Sigmoid colon (tissue), 7 donors: ENCODE measurements around the gene MPV17. TPM values are rescaled to one million over a fixed set of nuclear protein-coding genes. Genes with fewer than 3 reads are reported as not detected.

ENCODE experiments used
- DNase-seq: peaks from one replicate; pipeline ENCODE4 v3.0.0-alpha.2; 2019
- H3K27ac ChIP-seq, 4 donors: fragments of 200-600 bp; sonication (generic); one replicate each; pipeline ENCODE4 v1.5.1; 2016 to 2019; ENCODE audit warnings: mild to moderate bottlenecking in 1 of 4
- H3K27me3 ChIP-seq, 3 donors: fragments of 200-600 bp; sonication (generic); one replicate each; pipeline ENCODE4 v1.5.1; 2019; ENCODE audit warnings: mild to moderate bottlenecking in 1 of 3
- H3K36me3 ChIP-seq, 4 donors: fragments of 200-600 bp; sonication (generic); one replicate each; pipeline ENCODE4 v1.5.1; 2016 to 2019
- H3K4me1 ChIP-seq, 4 donors: fragments of 200-600 bp; sonication (generic); one replicate each; pipeline ENCODE4 v1.5.1; 2017 to 2019
- H3K4me3 ChIP-seq, 4 donors: fragments of 200-600 bp; sonication (generic); one replicate each; pipeline ENCODE4 v1.5.1; 2017 to 2019; ENCODE audit warnings: mild to moderate bottlenecking in 2 of 4, moderate library complexity in 1 of 4
- H3K9me3 ChIP-seq, 4 donors: fragments of 200-600 bp in 3 of 4; sonication (generic) in 3 of 4; one replicate each; pipeline versions ENCODE4 v1.5.1 to v1.6.1; 2013 to 2019
- CTCF ChIP-seq, 4 experiments: fragments of 450-650 bp in 3 of 4; fragments of 200-600 bp in 1 of 4; IDR thresholded peaks; one replicate each; pipeline ENCODE4 v1.5.1; 2016 to 2019; ENCODE audit warnings: antibody characterized with exemption in 4 of 4, mild to moderate bottlenecking in 3 of 4, moderate library complexity in 2 of 4
- EP300 ChIP-seq, 4 donors: sonication (generic); formaldehyde crosslinking; IDR thresholded peaks; one replicate each; pipeline ENCODE4 v1.6.1; 2017; ENCODE audit warnings: antibody characterized with exemption in 4 of 4
- POLR2A ChIP-seq, 2 donors: fragments of 450-650 bp; IDR thresholded peaks; one replicate each; pipeline ENCODE4 v1.6.1; 2016; ENCODE audit warnings: antibody characterized with exemption in 2 of 2, mild to moderate bottlenecking in 2 of 2, moderate library complexity in 2 of 2
- POLR2AphosphoS5 ChIP-seq, 4 donors: sonication (generic); formaldehyde crosslinking; IDR thresholded peaks; one replicate each; pipeline ENCODE4 v1.6.1; 2017; ENCODE audit warnings: antibody characterized with exemption in 4 of 4
- WGBS, 2 donors: extraction: QIAGEN DNeasy Blood & Tissue Kit; methylation state at CpG; one replicate each; pipeline ENCODE4 v1.1.7; 2013; 5-methylcytosine and 5-hydroxymethylcytosine counted together
- intact Hi-C: fragments of 100-400 bp; cut with DNase I; formaldehyde crosslinking; loops from one replicate; pipeline ENCODE4 v1.15.1; 2023
- polyA plus RNA-seq, 3 donors: library from polyadenylated mRNA; stranded (reverse); fragments of 200-250 nt; gene quantifications; one replicate each; pipeline ENCODE4 v1.2.3, GENCODE V29; 2013
- total RNA-seq, 4 donors: library from RNA; depleted of rRNA; stranded (reverse); fragments of >200 nt; gene quantifications; one replicate each; pipeline ENCODE4 v1.1.0, GENCODE V29; 2016
- donor health status: healthy with polysubstance abuse.
- donor health status: Bipolar disorder and iron deficiency.
- donor health status: healthy.

Gene MPV17
- total and polyA plus RNA-seq, 7 donors, result 22.2 to 68.6 (median 59.9) TPM

- intact Hi-C loops, result no loop called here
- peaks cover 0 to 14% (median 12%) of the 10 kb centered on the region in 4 donors for H3K4me1 ChIP-seq
- TF ChIP-seq POLR2AphosphoS5 (IDR thresholded peaks at IDR 0.05) (no peak), EP300 (IDR thresholded peaks at IDR 0.05) (no peak), POLR2A (IDR thresholded peaks at IDR 0.05) (no peak), CTCF (IDR thresholded peaks at IDR 0.05) (no peak)
- no peaks in the 10 kb centered on the region for H3K9me3 ChIP-seq
- H3K36me3 ChIP-seq, result peaks cover 4 to 25% (median 12%) of the 10 kb centered on the region in 4 donors
- no peak overlapping the region for H3K27ac ChIP-seq
- DNase-seq, result no peak
- peaks cover 14 to 25% (median 19%) of the 10 kb centered on the region in 3 donors for H3K27me3 ChIP-seq
- H3K4me3 ChIP-seq, result no peak overlapping the region
- 94 to 98% methylated on average over 3 of the region's 3 CpGs for WGBS, 2 donors
Measured at GRCh38 chr2:27312152-27312551, 10.7 kb downstream of the MPV17 start.

GRCh38 chr2:27309651-27310050 lies 13.2 kb downstream of the MPV17 start:
- DNase-seq, result no peak
- Histone ChIP-seq H3K4me1 (peaks cover 0 to 24% (median 23%) of the 10 kb centered on the region in 4 donors), H3K36me3 (peaks cover 4 to 17% (median 12%) of the 10 kb centered on the region in 4 donors), H3K27me3 (peaks cover 28 to 50% (median 42%) of the 10 kb centered on the region in 3 donors), H3K4me3 (no peak overlapping the region), H3K27ac (no peak overlapping the region), H3K9me3 (no peaks in the 10 kb centered on the region)
- TF ChIP-seq CTCF (IDR thresholded peaks at IDR 0.05) (no peak), POLR2A (IDR thresholded peaks at IDR 0.05) (no peak), POLR2AphosphoS5 (IDR thresholded peaks at IDR 0.05) (no peak), EP300 (IDR thresholded peaks at IDR 0.05) (no peak)
- intact Hi-C loops, result no loop called here
- WGBS, 2 donors, result 90 to 97% methylated on average over 6 of the region's 6 CpGs

DNA sequence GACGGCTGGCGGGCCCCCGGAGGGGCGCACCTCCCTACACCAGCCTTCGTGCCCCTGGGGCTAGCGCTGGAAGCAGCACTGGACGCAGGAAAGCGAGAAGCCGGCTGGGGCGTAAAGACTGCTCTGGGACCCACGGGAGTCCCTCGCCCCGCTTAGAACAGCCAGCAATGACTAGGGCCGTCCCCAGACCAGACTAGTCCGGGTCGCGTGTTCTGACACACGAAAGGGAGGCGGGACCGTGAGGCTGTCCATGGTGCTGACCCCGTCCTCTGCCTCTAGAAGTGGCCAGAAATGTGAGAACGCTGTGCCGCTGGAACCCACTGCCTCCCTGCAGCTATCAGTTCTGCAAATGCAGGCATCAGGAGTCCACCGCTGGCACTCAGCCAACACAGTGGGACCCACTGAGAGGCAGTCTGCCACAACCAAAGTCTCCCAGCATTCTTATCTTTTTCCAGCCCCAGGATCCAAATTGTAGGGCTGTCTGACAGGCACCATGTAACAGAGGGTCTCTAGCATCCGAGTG lies 14.5 kb downstream of the MPV17 start, which contains the start of gene UCN:
TSS of gene UCN (minus strand) at position 87 of the 523 bp plus-strand sequence. CDS start 550 bp downstream, outside the sequence.
- H3K4me3 ChIP-seq, result no peak within 1 kb of the TSS

DNA sequence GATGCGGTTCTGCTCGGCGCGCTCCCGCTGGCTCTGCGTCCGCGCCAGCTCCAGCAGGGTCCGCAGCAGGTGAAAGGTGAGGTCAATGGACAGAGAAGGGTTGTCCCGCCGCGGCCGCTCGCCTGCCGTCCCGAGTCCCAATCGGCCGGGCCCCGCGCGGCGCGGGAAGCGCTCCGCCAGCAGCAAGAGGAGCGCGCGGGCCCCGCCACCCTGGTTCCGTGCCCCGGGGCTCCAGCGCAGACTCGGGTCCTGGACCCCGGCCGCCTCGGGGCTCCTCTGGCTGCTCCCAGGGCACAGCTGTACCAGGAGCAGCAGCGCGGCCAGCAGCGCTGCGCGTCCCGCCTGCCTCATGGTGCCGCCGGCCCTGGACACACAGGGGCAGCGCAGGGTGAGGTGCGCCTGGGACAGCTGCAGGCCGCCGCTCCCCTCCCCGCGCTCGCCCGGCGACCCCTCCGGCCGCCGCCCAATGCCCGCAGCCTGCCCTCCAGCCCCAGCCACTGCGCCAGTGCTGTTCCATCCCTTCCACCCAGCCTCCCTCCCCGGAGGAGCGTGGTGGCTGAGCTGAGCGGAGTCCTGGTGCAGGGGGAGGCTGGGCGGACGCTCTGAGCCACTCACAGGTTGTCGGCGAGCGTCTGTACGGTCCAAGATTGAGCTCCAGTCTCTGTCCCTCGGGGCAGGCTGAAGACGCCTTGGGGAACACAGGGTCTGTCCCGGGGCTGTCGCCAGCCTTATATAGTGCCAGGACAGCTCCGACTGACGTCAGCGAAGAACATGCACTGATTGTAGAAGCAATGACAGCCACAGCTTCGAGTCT lies 15.1 kb downstream of the MPV17 start:
- H3K36me3 ChIP-seq, result peaks cover 4 to 17% (median 12%) of the 10 kb centered on the region in 4 donors
- peaks cover 28 to 55% (median 46%) of the 10 kb centered on the region in 3 donors for H3K27me3 ChIP-seq
- TF ChIP-seq POLR2AphosphoS5 (IDR thresholded peaks at IDR 0.05) (no peak), CTCF (IDR thresholded peaks at IDR 0.05) (no peak)
- H3K4me3 ChIP-seq, result no peak overlapping the region
- peaks cover 0 to 28% (median 23%) of the 10 kb centered on the region in 4 donors for H3K4me1 ChIP-seq
- DNase-seq, result no peak
- WGBS, 2 donors, result 7 to 24% methylated on average over 75 of the region's 75 CpGs
- H3K9me3 ChIP-seq, result no peaks in the 10 kb centered on the region
- no peak overlapping the region for H3K27ac ChIP-seq
- intact Hi-C loops, result no loop called here

More for the DNA sequence above, 14.5 kb downstream of the MPV17 start, which contains the start of gene UCN:
- intact Hi-C loops, result no loop called here
- Histone ChIP-seq H3K4me1 (peaks cover 0 to 24% (median 23%) of the 10 kb centered on the region in 4 donors), H3K27me3 (peaks cover 28 to 55% (median 46%) of the 10 kb centered on the region in 3 donors), H3K9me3 (no peaks in the 10 kb centered on the region), H3K27ac (no peak within 1 kb of the TSS), H3K36me3 (peaks cover 4 to 17% (median 12%) of the 10 kb centered on the region in 4 donors)
- no peak for DNase-seq
- 38 to 61% methylated on average over 25 of the region's 25 CpGs for WGBS, 2 donors
- TF ChIP-seq EP300 (IDR thresholded peaks at IDR 0.05), result no peak
- TF ChIP-seq POLR2AphosphoS5 (IDR thresholded peaks at IDR 0.05), result no peak
- no peak for TF ChIP-seq POLR2A (IDR thresholded peaks at IDR 0.05)
- TF ChIP-seq CTCF (IDR thresholded peaks at IDR 0.05), result no peak
